HepG2 (cell line): ENCODE measurements around the gene PRR20G. TPM values are rescaled to one million over a fixed set of nuclear protein-coding genes. Genes with fewer than 3 reads are reported as not detected.

Experiments
- ATAC-seq: fragments of 200-7000 bp; cut with Tn5 transposase; 3 replicates; pipeline ENCODE4 v1.9.1; 2020; ENCODE audit warnings: mild to moderate bottlenecking, moderate library complexity
- BruUV-seq: library from RNA; stranded (reverse); fragments of 400-500 nt; replicated peaks from 2 replicates; lab custom pipeline; 2021; lab: Mats Ljungman, UMichigan
- CTCF ChIA-PET: fragments of 300-600 bp; formaldehyde crosslinking; extraction: SDS; loops from one replicate; lab custom pipeline; 2021; ENCODE audit warnings: low total read pairs, inconsistent platforms, low intra/inter-chr PET ratio; lab: Yijun Ruan, JAX
- POLR2A ChIA-PET: fragments of 350-600 bp; sonication (Branson Sonifier 250); formaldehyde crosslinking; loops from one replicate; lab custom pipeline; 2020; ENCODE audit warnings: antibody characterized with exemption, inconsistent platforms; lab: Yijun Ruan, JAX
- DNase-seq: peaks from one replicate; pipeline ENCODE4 v3.0.0-alpha.2; 2015; ENCODE audit warnings: low spot score
- FAIRE-seq: peaks from 3 replicates; lab custom pipeline; 2011; peaks lifted over from hg19 to GRCh38; lab: Jason Lieb, UNC
- H2AFZ ChIP-seq: one replicate; pipeline ENCODE4 v1.6.1; 2011; ENCODE audit warnings: low read length, inconsistent platforms
- H3K27ac ChIP-seq: fragments of 300-600 bp; 3 replicates; pipeline ENCODE4 v1.8.0; 2011; ENCODE audit warnings: mixed run types, mild to moderate bottlenecking, mixed read lengths, low read length, inconsistent platforms; ENCODE audit not compliant: insufficient read depth; ENCODE audit errors: extremely low read length
- H3K27me3 ChIP-seq, 2 experiments: fragments of 200-600 bp in 1 of 2; 2 replicates in 1 of 2; 3 replicates in 1 of 2; pipeline versions ENCODE4 v1.6.0 to v1.8.0; 2011; ENCODE audit warnings: low read length in 2 of 2, mild to moderate bottlenecking in 2 of 2, moderate library complexity in 2 of 2, inconsistent platforms in 1 of 2; ENCODE audit not compliant: insufficient read depth in 2 of 2, control insufficient read depth in 1 of 2
- H3K36me3 ChIP-seq, 2 experiments: fragments of 200-600 bp in 1 of 2; replicated peaks in 1 of 2; 2 replicates in 1 of 2; 3 replicates in 1 of 2; pipeline versions ENCODE4 v1.5.1 to v1.8.0; 2011; ENCODE audit warnings: low read length in 2 of 2, inconsistent platforms in 1 of 2; ENCODE audit not compliant: insufficient read depth in 2 of 2, control insufficient read depth in 1 of 2
- H3K4me1 ChIP-seq: 2 replicates; pipeline ENCODE4 v1.5.1; 2012; ENCODE audit warnings: low read length, inconsistent platforms; ENCODE audit not compliant: insufficient read depth
- H3K4me2 ChIP-seq: 2 replicates; pipeline ENCODE4 v1.6.0; 2011; ENCODE audit warnings: low read depth, low read length, inconsistent platforms
- H3K4me3 ChIP-seq, 3 experiments: fragments of 200-600 bp in 1 of 3; sonication (generic), shearing (Covaris generic) in 1 of 3; replicated peaks in 1 of 3; 2 replicates each; pipeline ENCODE4 v1.5.1; 2011 to 2016; ENCODE audit warnings: low read length in 3 of 3, inconsistent platforms in 2 of 3, low read depth in 2 of 3, mild to moderate bottlenecking in 2 of 3, control low read depth in 1 of 3, mixed read lengths in 1 of 3; ENCODE audit not compliant: insufficient read depth in 1 of 3
- H3K79me2 ChIP-seq: one replicate; pipeline ENCODE4 v1.6.1; 2011; ENCODE audit warnings: low read length, inconsistent platforms; ENCODE audit not compliant: insufficient read depth
- H3K9ac ChIP-seq: 2 replicates; pipeline ENCODE4 v1.6.0; 2011; ENCODE audit warnings: mild to moderate bottlenecking, low read depth, low read length, inconsistent platforms; ENCODE audit not compliant: insufficient read depth
- H3K9me3 ChIP-seq: 2 replicates; pipeline ENCODE4 v1.5.1; 2012; ENCODE audit warnings: mild to moderate bottlenecking, low read length
- H4K20me1 ChIP-seq: 2 replicates; pipeline ENCODE4 v1.6.0; 2011; ENCODE audit warnings: inconsistent platforms, mild to moderate bottlenecking, low read length, moderate library complexity; ENCODE audit not compliant: insufficient read depth
- PHF5A ChIP-seq: IDR thresholded peaks from one replicate; pipeline ENCODE4 v1.6.1; 2018; ENCODE audit warnings: low read depth, missing genetic modification reagents; ENCODE audit not compliant: unreplicated experiment
- RERE ChIP-seq: IDR thresholded peaks from 2 replicates; pipeline ENCODE4 v1.6.1; 2016; ENCODE audit warnings: low read depth, missing genetic modification reagents, missing compliant biosample characterization
- TMF1 ChIP-seq: sonication (generic); formaldehyde crosslinking; IDR thresholded peaks from 2 replicates; pipeline ENCODE4 v1.8.1; 2022; ENCODE audit warnings: low read depth, missing genetic modification reagents
- ZUFSP ChIP-seq: sonication (generic); formaldehyde crosslinking; IDR thresholded peaks from 2 replicates; pipeline ENCODE4 v1.9.0; 2021; ENCODE audit warnings: missing genetic modification reagents, mild to moderate bottlenecking, borderline replicate concordance
- WGBS: methylation state at CpG from one replicate; pipeline ENCODE4 v1.1.6; 2017; ENCODE audit warnings: low lambda C conversion rate; 5-methylcytosine and 5-hydroxymethylcytosine counted together
- in situ Hi-C: cut with HindIII; loops from 2 replicates; pipeline ENCODE4 v1.10.0; 2017; ENCODE audit warnings: low pct_unique_long_range_greater_than_20kb; ENCODE audit not compliant: extremely low pct_ligation_motif_present
- intact Hi-C: fragments of 100-400 bp; cut with micrococcal nuclease; formaldehyde crosslinking; loops from one replicate; pipeline ENCODE4 v1.10.0; 2022; ENCODE audit not compliant: unreplicated experiment
- polyA plus RNA-seq, 8 experiments: library from polyadenylated mRNA; depleted of rRNA in 3 of 8; stranded (reverse) in 7 of 8; unstranded in 1 of 8; fragments of >200 nt; fragmentation: Illumina TruSeq in 4 of 8; extraction: Trizol in 4 of 8; gene quantifications; 2 replicates each; pipeline versions ENCODE4 v1.2.1 to v1.2.3, GENCODE V29; 2011 to 2016; ENCODE audit warnings: low read depth in 4 of 8, missing spikeins in 1 of 8, mixed read lengths in 1 of 8; ENCODE audit not compliant: insufficient read depth in 1 of 8
- total RNA-seq, 5 experiments: library from RNA; depleted of rRNA; stranded (reverse); fragments of >200 nt; fragmentation: Illumina TruSeq; extraction: Trizol; gene quantifications; 2 replicates each; pipeline ENCODE4 v1.2.3, GENCODE V29; 2016; ENCODE audit warnings: low read depth in 1 of 5

The PRR20G gene
- total and polyA plus RNA-seq, 2 of the 13 experiments (the other 11 are each of a cell fraction or from before 2014, with no cell fraction given), result not detected

GRCh38 chr3:127260416-127260815 is 27.4 kb downstream of the PRR20G start (continued):
- TF ChIP-seq RERE (no peak), PHF5A (no peak)

GRCh38 chr3:127259882-127260281 is 28.0 kb downstream of the PRR20G start:
- in situ Hi-C loops, result loop anchor here (10.0 kb wide), 1 partner anchor 195 kb away; no protein-coding TSS in a partner anchor
- no peak overlapping the region for H3K27ac ChIP-seq

More at GRCh38 chr3:127259882-127260281, 28.0 kb downstream of the PRR20G start:
- Histone ChIP-seq H3K79me2 (no peaks in the 10 kb centered on the region), H3K9ac (no peak overlapping the region), H3K4me3 (no peak overlapping the region), H3K4me2 (no peak overlapping the region), H3K9me3 (no peaks in the 10 kb centered on the region), H2AFZ (no peak overlapping the region), H3K27me3 (peaks cover 3 to 27% of the 10 kb centered on the region in 2 experiments; a peak in 3 of 5 replicates), H3K36me3 (no peaks in the 10 kb centered on the region), H3K4me1 (no peaks in the 10 kb centered on the region), H4K20me1 (no peaks in the 10 kb centered on the region)
- TF ChIP-seq TMF1 (CRISPR knock-in tag) (no peak), ZUFSP (CRISPR knock-in tag) (no peak)
- 3% methylated on average over 4 of the region's 4 CpGs for WGBS
- ChIA-PET CTCF (no interaction called here), POLR2A (no interaction called here)
- BruUV-seq, result no TSS peak
- no peak for ATAC-seq
- intact Hi-C loops, result no loop called here
- FAIRE-seq, result no peak
- DNase-seq, result no peak
